ENCODE measurements around the gene ZC3H14.
A peak's percentile ranks its signal among the peaks of the same experiment; 100 is the strongest.
"Not testable (repeated sequence)": the region's sequence is repeated elsewhere in the genome, so short reads cannot be mapped to it uniquely, and the experiment has no call there.

Gene ZC3H14

GRCh38 chr14:88562831-88563686 is at the start of gene ZC3H14:
Gene ZC3H14, plus strand, starts transcription at chr14:88563037. Its CDS starts 97 bp downstream, at chr14:88563134.
- DNase-seq: peak; percentile 76 to 80

DNA sequence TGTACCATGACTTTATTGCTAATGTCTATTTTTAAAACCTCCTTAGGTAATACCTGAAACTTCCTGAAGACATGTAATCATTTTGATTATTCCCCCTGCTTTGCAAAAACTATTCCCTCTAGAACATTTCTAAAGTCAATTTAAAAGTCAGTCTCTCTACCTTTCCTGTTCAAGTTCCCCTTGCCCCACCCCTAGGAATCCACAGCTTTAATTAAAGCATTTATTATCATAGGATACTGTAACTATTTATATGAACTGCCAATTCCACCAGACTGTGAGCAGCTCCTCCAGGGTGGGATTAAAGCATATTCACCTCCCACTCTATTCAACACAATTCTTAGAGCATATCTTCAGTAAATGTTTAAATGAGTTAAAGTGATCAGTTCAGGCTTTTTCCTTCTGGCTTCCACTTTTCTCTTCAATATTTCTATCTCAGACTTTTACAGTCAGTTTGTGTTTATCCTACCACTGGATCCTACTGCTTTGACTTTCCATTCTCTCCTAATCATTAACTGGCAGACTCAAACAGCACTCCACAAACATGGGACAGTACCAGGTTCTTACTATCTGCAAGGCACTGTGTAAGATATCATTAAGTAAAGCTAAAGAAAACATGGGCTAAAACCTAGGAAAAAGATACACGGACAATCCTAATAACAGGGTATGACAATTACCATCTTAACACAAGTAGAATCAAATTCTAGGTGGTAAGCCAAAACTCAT is 47.2 kb upstream of the ZC3H14 start:
- no peak for DNase-seq

GRCh38 chr14:88516861-88517357 is 45.9 kb upstream of the ZC3H14 start:
- no peak for DNase-seq

- no peak for DNase-seq
These were observed 44.0 kb upstream of the ZC3H14 start for GRCh38 chr14:88518592-88519512.

DNA sequence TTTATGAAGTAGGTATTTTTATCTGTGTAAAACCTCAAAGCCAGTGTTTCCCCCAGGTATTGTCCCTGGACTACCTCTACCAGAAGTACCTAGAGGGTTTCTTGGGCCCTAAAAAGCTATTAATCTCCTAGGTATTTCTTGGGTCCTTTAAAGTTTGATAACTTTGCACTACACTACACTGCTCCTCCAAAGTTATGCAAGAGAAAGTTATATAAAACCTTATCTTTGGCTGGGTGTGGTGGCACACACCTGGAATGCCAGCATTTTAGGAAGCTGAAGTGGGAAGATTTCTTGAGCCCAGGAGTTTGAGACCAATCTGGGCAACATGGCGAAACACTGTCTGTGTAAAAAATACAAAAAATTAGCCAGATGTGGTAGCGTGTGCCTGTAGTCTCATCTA is 42.9 kb upstream of the ZC3H14 start:
- DNase-seq: no peak

DNA sequence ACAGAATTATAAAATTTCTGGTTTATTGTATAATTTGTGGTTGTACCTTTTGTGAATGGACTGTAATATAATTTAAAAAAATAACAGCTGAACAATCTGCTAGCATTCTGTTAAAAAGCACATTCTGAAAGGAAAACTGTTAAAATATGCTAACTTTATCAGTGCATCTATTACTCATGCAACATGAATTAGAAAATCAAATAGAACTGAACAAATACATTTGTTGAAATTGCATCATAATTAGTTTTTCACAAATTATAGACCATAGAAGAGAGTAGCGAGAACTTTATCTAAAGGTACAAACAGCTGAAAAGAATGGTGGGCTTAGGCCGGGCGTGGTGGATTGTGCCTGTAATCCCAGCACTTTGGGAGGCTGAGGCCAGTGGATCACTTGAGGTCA is 41.0 kb upstream of the ZC3H14 start:
- no peak for DNase-seq

GRCh38 chr14:88522393-88522792 is 40.4 kb upstream of the ZC3H14 start:
- no peak for DNase-seq

- not testable (repeated sequence) for DNase-seq
These were observed 32.9 kb upstream of the ZC3H14 start for GRCh38 chr14:88529889-88530288.

- no peak for DNase-seq
These were observed 29.7 kb upstream of the ZC3H14 start for GRCh38 chr14:88533064-88533602.

GRCh38 chr14:88535149-88535548 is 27.7 kb upstream of the ZC3H14 start:
- no peak for DNase-seq

GRCh38 chr14:88535813-88536212 is 27.0 kb upstream of the ZC3H14 start:
- no peak for DNase-seq

DNA sequence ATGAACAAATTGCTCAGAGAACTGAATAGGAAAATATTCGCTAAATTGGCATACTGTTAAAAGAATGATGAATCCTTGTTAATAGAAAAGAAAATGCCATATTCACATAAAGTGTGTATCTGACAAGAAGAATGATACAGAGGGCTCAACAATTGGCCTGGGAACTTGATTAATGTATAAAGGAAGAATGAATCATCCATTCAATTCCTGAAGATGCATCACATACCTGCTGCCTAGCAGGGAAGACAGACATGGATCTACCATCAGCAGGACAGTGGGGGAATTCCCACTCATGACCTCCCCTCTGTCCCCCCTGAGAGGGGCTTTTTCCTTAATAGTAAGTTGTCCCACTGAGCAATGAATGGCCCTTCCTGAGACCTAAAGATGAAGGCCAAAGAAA is 21.5 kb upstream of the ZC3H14 start:
- DNase-seq: no peak

DNA sequence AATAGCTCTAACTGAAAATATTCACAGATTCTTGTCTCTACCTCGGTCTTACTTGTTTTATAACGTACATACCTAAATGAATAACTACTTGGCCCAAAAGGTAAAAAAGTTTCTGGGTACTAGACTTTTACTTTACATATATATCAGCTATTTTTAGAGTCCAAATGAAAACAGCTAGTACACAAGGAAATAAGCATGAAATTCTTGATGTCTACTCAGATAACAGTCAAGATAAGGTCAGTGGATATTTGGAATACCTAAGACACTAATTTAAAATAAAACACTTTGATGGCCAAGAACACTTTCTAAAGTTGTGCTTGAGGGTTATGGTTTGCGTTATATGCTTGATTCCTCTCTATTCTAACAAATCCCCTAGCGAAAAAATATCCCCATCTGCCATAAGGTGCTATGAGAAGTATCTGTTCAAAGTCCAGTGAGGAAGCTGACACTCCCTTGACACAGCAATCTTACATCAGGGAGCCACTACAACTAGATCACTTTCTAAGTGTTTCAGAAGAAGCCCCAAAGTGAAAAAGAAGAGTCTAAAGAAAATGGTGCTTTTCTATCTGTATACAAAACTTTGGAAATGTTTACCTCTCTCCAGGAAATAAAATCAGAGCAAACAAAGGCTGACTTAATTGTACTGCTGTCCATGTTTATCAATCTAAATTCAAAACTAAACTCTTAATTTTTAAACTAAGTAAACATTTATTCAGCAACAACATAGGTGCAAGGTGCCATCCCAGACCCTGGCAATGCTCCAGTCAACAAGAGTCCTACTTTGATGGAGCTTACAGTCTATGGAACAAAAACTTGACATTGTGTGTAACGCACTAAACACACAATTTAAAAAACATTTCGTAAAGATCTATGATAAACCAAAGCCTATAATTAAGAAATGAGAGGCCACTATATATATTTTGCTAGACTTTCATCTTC is 19.7 kb upstream of the ZC3H14 start:
- DNase-seq: no peak

DNA sequence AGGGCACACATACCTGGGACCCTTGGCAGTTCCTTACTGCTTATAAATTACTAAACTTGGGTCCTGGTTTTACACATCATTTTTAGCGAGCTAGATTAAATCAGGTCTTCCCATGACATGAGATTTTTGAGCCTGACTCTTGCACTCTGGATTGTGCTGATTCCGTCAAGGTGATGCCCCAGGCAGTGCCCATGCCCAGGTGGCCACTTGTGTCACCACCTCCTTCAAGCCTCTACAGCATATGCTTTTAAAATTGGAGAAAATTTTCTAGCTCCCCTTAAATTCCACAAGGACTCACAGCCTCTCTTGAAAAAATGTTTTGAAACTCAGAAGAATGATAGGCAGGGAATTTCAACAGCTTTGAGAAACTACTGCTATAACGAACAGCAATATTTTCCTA is 17.6 kb upstream of the ZC3H14 start:
- DNase-seq: no peak

GRCh38 chr14:88546621-88547385 is 16.0 kb upstream of the ZC3H14 start:
- DNase-seq: no peak

DNA sequence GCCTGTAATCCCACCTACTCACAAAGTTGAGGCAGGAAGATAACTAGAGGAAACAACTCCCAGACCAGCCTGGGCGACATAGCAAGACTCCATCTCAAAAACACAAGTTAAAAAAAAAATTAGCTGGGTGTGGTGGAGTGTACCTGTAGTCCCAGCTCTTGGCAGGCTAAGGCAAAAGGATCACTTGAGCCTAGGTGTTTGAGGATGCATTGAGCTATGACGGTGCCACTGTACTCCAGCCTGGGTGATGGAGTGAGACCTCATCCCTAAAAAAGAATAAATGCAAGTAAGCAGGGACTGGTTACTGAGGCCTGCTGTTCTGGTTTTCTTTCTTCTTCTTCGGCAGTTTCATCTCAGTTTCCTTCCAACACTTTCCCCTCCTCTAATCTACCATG is 15.5 kb upstream of the ZC3H14 start:
- DNase-seq: no peak

DNA sequence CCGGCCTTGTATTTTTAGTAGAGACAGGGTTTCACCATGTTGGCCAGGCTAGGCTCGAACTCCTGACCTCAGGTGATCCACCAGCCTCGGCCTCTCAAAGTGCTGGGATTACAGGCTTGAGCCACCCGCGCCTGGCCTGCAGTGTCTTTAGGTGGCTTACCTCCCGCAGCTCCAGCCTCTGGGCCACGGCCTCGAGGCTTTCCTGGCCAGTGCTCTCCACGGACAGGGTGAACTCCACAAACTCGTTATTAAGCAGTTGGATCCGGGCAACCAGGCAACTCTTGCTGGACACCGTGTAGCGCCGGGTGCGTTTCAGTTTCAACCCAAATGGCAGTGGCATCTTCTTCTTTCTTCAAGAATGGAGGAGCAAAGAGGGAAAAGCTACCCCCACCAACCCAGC is 12.8 kb upstream of the ZC3H14 start:
- no peak for DNase-seq

- DNase-seq: peak; percentile 25 to 26
These were observed 11.6 kb upstream of the ZC3H14 start for GRCh38 chr14:88551094-88551870.

DNA sequence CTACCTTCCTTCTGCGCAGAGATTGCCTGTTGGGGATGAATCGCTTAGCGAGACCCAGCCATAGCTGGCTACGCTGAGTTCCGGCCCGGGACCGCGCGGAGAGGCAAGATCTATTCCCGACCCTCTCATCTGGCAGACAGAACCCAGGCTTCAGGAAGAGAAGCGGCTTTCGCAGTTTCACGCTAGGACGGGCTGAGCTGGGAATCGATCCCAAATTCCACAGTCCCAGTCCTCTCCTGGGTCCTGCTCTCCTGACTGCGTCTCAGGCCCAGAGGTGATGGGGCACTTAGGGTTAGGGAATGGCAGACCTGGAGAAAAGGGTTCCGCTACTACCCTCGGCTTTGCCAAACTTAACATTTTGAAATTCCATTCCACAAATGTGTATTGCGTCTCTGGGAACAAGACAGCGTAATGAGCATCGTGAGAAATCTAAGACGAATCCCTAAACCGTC is 10.8 kb upstream of the ZC3H14 start:
- no peak for DNase-seq

- no peak for DNase-seq
These were observed 10.0 kb upstream of the ZC3H14 start for GRCh38 chr14:88552876-88553275.
